Epithelial cell of proximal tubule (primary cell): ENCODE data around the gene IL1RL1. TPM values are rescaled to one million over a fixed set of nuclear protein-coding genes. Genes with fewer than 3 reads are reported as not detected.

Experiments used
- DNase-seq: peaks from one replicate; pipeline ENCODE4 v3.0.0-alpha.2; 2011; ENCODE audit warnings: low read depth
- H3K4me3 ChIP-seq: 2 replicates; pipeline ENCODE4 v1.5.1; 2011; ENCODE audit warnings: low read depth, mild to moderate bottlenecking, low read length
- CTCF ChIP-seq: conservative IDR thresholded peaks from 2 replicates; pipeline ENCODE4 v1.5.1; 2012; ENCODE audit warnings: low read depth, mild to moderate bottlenecking, low read length
- total RNA-seq: library from RNA; depleted of rRNA; stranded (reverse); fragments of >200 nt; gene quantifications from 2 replicates; pipeline ENCODE4 v1.2.3, GENCODE V29; 2015

IL1RL1 gene
- total RNA-seq, 1 donor from 2014 or later = 4.7 TPM

DNA sequence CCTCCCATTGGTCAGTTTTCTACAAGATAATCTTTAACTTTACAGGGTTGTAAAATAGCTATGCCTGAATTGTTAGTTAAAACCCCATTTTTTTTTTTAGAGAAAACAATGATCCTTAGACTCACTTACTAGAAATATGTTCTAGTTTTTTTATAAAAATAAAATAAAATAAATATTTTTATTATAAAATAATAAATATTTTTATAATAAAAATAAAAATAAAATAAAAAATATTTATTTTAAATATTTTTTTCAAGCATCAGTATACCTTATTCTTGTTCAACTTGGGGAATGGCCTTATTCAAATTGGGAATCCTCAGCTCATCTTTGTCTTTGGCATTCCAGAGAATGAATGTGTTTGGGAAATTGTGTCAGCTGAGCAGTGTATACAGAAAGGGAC lies 20.8 kb upstream of the IL1RL1 start:
- no peak overlapping the region for H3K4me3 ChIP-seq
- DNase-seq = no peak
- no peak for TF ChIP-seq CTCF

DNA sequence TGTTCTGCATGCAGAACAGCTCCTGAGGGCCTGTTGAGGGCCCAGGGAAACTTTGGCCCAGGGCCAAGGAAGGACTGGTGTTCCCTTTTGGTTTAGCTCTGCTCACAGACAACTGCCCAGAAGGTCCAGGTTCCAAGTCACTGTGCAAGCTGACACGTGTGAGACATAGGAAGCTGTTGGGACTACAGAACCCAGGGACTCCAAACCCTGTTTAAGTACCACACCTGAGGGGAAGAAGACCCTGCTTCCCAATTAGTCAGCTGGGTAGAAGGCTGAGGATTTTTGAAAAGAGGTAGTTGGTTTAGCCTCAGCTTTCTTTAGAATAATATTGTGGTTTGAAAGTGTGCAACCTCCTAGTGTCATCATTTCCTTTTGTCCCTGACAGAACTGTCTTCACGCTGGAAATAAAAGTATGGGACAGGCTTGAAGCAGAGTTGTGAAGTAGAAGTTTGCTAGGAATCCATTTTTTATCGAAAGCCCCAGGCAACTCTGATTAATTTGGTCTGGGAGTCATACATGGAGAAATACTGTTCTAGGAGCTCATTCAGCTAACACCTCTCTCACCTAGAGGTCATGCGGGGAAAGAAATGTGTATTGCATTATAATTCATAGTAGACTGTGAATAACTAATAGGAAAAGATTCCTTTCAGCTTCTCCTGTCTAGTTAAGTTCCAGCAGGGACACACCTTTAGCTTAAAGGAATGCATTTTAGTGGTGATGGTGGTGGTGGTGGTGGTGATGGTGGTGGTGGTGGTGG lies 19.9 kb upstream of the IL1RL1 start:
- DNase-seq = no peak
- TF ChIP-seq CTCF = no peak
- H3K4me3 ChIP-seq = no peak overlapping the region

- no peak overlapping the region for H3K4me3 ChIP-seq
- no peak for DNase-seq
- no peak for TF ChIP-seq CTCF
Measured at GRCh38 chr2:102294802-102295489, 16.4 kb upstream of the IL1RL1 start.

DNA sequence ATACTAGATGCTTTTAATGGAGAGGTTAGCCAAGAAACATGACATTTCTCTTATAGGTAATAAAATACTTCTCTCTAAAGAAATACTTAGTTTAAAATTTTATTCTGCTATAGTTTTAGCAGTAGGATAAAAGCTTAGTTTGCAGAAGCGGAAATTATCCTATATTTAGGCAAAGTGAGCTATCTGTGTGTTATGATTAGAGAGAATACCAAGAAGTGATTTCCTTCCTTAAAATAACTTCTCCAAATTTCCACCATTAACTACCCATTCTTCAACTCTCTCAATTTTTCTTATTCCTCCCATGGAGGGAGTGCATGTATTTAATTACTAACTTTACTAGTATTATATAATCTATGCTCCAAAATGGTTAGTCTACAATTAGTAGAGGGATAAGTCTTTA lies 15.8 kb upstream of the IL1RL1 start:
- TF ChIP-seq CTCF = no peak
- H3K4me3 ChIP-seq = no peak overlapping the region
- no peak for DNase-seq

DNA sequence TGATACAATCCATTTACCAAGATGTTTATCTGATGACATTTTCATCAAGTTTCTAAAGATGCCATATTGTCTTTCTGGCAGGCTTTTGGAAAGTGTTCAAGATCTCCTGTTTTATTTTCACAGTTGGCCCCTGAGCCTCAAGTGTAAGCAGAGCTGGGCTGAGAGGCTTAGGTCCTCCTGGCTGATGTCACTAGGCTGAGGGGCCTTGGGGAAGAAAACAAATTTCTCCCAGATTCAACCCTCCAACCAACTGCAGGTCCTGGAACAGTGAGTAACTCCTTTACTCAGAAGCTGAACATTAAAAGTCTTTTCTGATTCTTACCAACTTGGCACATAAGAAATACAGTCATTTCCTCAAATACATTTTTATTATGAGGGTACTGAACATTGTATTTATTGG lies 14.9 kb upstream of the IL1RL1 start:
- no peak for TF ChIP-seq CTCF
- DNase-seq = no peak
- no peak overlapping the region for H3K4me3 ChIP-seq

DNA sequence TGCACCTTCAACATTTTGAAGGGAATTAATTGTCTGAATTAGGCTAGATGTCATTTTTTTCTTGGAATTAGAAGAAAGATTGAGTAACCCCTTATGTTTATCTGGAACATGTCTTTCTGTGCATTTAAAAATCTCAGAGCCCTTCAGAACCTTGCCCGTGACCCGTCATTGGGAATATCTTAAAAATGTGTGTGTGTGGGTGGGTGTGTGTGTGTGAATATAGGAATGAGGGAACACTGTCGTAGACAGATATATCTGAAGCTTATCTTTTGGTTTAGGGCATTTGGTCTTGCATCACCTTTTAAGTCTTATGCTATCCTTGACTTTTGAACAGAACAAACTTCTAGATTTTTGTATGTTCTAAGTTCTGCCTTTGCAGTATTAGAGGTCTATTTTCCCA lies 13.5 kb upstream of the IL1RL1 start:
- no peak for DNase-seq
- no peak for TF ChIP-seq CTCF
- no peak overlapping the region for H3K4me3 ChIP-seq
